SK-N-SH (cell line): ENCODE data around the gene TBL1X. TPM values are rescaled to one million over a fixed set of nuclear protein-coding genes. Genes with fewer than 3 reads are reported as not detected.

ENCODE experiments used
- CTCF ChIA-PET: fragments of 300-600, 350-600 bp; formaldehyde crosslinking; extraction: SDS; loops from one replicate; lab custom pipeline; 2021; lab: Yijun Ruan, JAX
- POLR2A ChIA-PET: fragments of 350-600 bp; sonication (Branson Sonifier 250); formaldehyde crosslinking; extraction: SDS; loops from one replicate; lab custom pipeline; 2020; ENCODE audit warnings: antibody characterized with exemption, inconsistent platforms; lab: Yijun Ruan, JAX
- DNase-seq: peaks from one replicate; pipeline ENCODE4 v3.0.0; 2012
- H2AFZ ChIP-seq: fragments of 200-600 bp; sonication (generic); 2 replicates; pipeline ENCODE4 v1.8.1; 2016; ENCODE audit warnings: antibody characterized with exemption, mild to moderate bottlenecking, low read depth
- H3F3A ChIP-seq: fragments of 200-600 bp; sonication (generic); replicated peaks from 2 replicates; pipeline ENCODE3; 2016; ENCODE audit warnings: antibody characterized with exemption, mild to moderate bottlenecking; ENCODE audit not compliant: insufficient read depth
- H3K27ac ChIP-seq, 2 experiments: fragments of 200-500 bp in 1 of 2; fragments of 200-600 bp in 1 of 2; sonication (Bioruptor generic) in 1 of 2; sonication (generic), shearing (Covaris generic) in 1 of 2; 2 replicates each; pipeline versions ENCODE4 v1.5.1 to v1.6.1; 2014 to 2016; ENCODE audit warnings: low read depth in 2 of 2, inconsistent platforms in 1 of 2, low read length in 1 of 2, mild to moderate bottlenecking in 1 of 2, mixed read lengths in 1 of 2
- H3K27me3 ChIP-seq: fragments of 200-600 bp; sonication (generic), shearing (Covaris generic); 2 replicates; pipeline ENCODE4 v1.6.1; 2016; ENCODE audit warnings: mixed run types; ENCODE audit not compliant: insufficient read depth
- H3K36me3 ChIP-seq, 2 experiments: fragments of 200-500 bp in 1 of 2; fragments of 200-600 bp in 1 of 2; sonication (Bioruptor generic) in 1 of 2; sonication (generic) in 1 of 2; replicated peaks in 1 of 2; 2 replicates each; pipeline versions ENCODE3 to v1.5.1; 2014 to 2016; ENCODE audit warnings: low read length in 1 of 2, mild to moderate bottlenecking in 1 of 2; ENCODE audit not compliant: insufficient read depth in 2 of 2, control insufficient read depth in 1 of 2
- H3K4me1 ChIP-seq, 2 experiments: fragments of 200-500 bp in 1 of 2; fragments of 200-600 bp in 1 of 2; sonication (Bioruptor generic) in 1 of 2; sonication (generic), shearing (Covaris generic) in 1 of 2; 2 replicates each; pipeline versions ENCODE4 v1.5.1 to v1.6.1; 2014 to 2016; ENCODE audit warnings: low read depth in 1 of 2, low read length in 1 of 2, mixed run types in 1 of 2; ENCODE audit not compliant: insufficient read depth in 2 of 2, control insufficient read depth in 1 of 2
- H3K4me2 ChIP-seq: fragments of 200-600 bp; sonication (generic), shearing (Covaris generic); 2 replicates; pipeline ENCODE4 v1.6.1; 2017; ENCODE audit warnings: mixed run types
- H3K4me3 ChIP-seq, 2 experiments: fragments of 200-500 bp in 1 of 2; fragments of 200-600 bp in 1 of 2; sonication (Bioruptor generic) in 1 of 2; sonication (generic), shearing (Covaris generic) in 1 of 2; 2 replicates each; pipeline versions ENCODE4 v1.5.1 to v1.8.1; 2014 to 2016; ENCODE audit warnings: low read depth in 2 of 2, inconsistent platforms in 1 of 2, low read length in 1 of 2, mild to moderate bottlenecking in 1 of 2, mixed read lengths in 1 of 2, moderate library complexity in 1 of 2
- H3K79me2 ChIP-seq: fragments of 200-600 bp; sonication (generic); 2 replicates; pipeline ENCODE4 v1.8.1; 2017; ENCODE audit warnings: mild to moderate bottlenecking; ENCODE audit not compliant: insufficient read depth
- H3K9ac ChIP-seq: fragments of 200-600 bp; sonication (generic); 2 replicates; pipeline ENCODE4 v1.6.1; 2017; ENCODE audit warnings: mixed run types
- H3K9me2 ChIP-seq: fragments of 200-600 bp; sonication (generic); 2 replicates; pipeline ENCODE4 v1.6.1; 2017; ENCODE audit warnings: mixed run types
- H3K9me3 ChIP-seq: fragments of 200-600 bp; sonication (generic); 2 replicates; pipeline ENCODE4 v1.6.1; 2017; ENCODE audit warnings: mixed run types, mild to moderate bottlenecking, moderate library complexity
- H4K20me1 ChIP-seq: fragments of 200-600 bp; sonication (generic); 2 replicates; pipeline ENCODE4 v1.6.1; 2017; ENCODE audit warnings: mild to moderate bottlenecking, mixed run types; ENCODE audit not compliant: insufficient read depth
- CHD2 ChIP-seq: fragments of 150-350 bp; IDR thresholded peaks from 2 replicates; pipeline ENCODE4 v1.6.1; 2018; ENCODE audit warnings: low read length; ENCODE audit not compliant: partially characterized antibody
- CTCF ChIP-seq: fragments of 200-600 bp; sonication (generic); IDR thresholded peaks from 2 replicates; pipeline ENCODE4 v1.6.1; 2017; ENCODE audit warnings: antibody characterized with exemption, mild to moderate bottlenecking, moderate library complexity
- ELF1 ChIP-seq: IDR thresholded peaks from 2 replicates; pipeline ENCODE4 v1.4.0; 2012
- EZH2phosphoT487 ChIP-seq: fragments of 200-600 bp; sonication (generic); IDR thresholded peaks from 2 replicates; pipeline ENCODE4 v1.6.1; 2017; ENCODE audit warnings: low read depth, mixed run types, mild to moderate bottlenecking, antibody characterized with exemption, moderate library complexity, borderline replicate concordance
- FOXJ3 ChIP-seq: sonication (generic); formaldehyde crosslinking; IDR thresholded peaks from 2 replicates; pipeline ENCODE4 v1.5.1; 2020; ENCODE audit warnings: mild to moderate bottlenecking, missing genetic modification reagents
- GABPA ChIP-seq: IDR thresholded peaks from 2 replicates; pipeline ENCODE4 v1.4.0; 2012; ENCODE audit warnings: low read depth, mild to moderate bottlenecking
- JUND ChIP-seq: IDR thresholded peaks from 2 replicates; pipeline ENCODE4 v1.4.0; 2012
- MEF2A ChIP-seq: IDR thresholded peaks from 2 replicates; pipeline ENCODE4 v1.4.0; 2012; ENCODE audit warnings: low read depth, borderline replicate concordance
- MXI1 ChIP-seq: IDR thresholded peaks from 2 replicates; pipeline ENCODE4 v1.6.1; 2012; ENCODE audit warnings: mild to moderate bottlenecking, low read depth, low read length, improper control_type of control experiment
- NFIC ChIP-seq: IDR thresholded peaks from 2 replicates; pipeline ENCODE4 v1.4.0; 2012; ENCODE audit warnings: borderline replicate concordance
- NRF1 ChIP-seq: IDR thresholded peaks from 2 replicates; pipeline ENCODE4 v1.6.1; 2012; ENCODE audit warnings: low read depth, mild to moderate bottlenecking, low read length
- POLR2AphosphoS5 ChIP-seq: IDR thresholded peaks from 2 replicates; pipeline ENCODE4 v1.6.1; 2012; ENCODE audit warnings: low read depth, low read length
- RFX5 ChIP-seq: IDR thresholded peaks from 2 replicates; pipeline ENCODE4 v1.6.1; 2012; ENCODE audit warnings: mild to moderate bottlenecking, improper control_type of control experiment, low read length
- SMC3 ChIP-seq: IDR thresholded peaks from 2 replicates; pipeline ENCODE4 v1.6.1; 2012; ENCODE audit warnings: low read depth, low read length, improper control_type of control experiment
- USF2 ChIP-seq: fragments of 150-350 bp; IDR thresholded peaks from 2 replicates; pipeline ENCODE4 v1.6.1; 2017; ENCODE audit warnings: antibody characterized with exemption, low read length, low read depth, borderline replicate concordance
- YY1 ChIP-seq: IDR thresholded peaks from 2 replicates; pipeline ENCODE4 v1.4.0; 2012; ENCODE audit warnings: low read depth, mild to moderate bottlenecking
- WGBS: methylation state at CpG from one replicate; pipeline ENCODE4 v1.1.6; 2017; ENCODE audit warnings: low lambda C conversion rate; 5-methylcytosine and 5-hydroxymethylcytosine counted together
- polyA plus RNA-seq, 3 experiments: library from polyadenylated mRNA; depleted of rRNA; stranded (reverse); fragments of >200 nt; gene quantifications; 2 replicates each; pipeline ENCODE4 v1.2.3, GENCODE V29; 2012

The TBL1X gene
- polyA plus RNA-seq, 1 of the 3 experiments (the other 2 are of a cell fraction): 10.6 TPM

- no peaks in the 10 kb centered on the region for H3K9me2 ChIP-seq
- no peak overlapping the region for H3K4me2 ChIP-seq
- H3K4me1 ChIP-seq: no peaks in the 10 kb centered on the region; a peak in 2 of 4 replicates
- H3K9ac ChIP-seq: no peak overlapping the region
- H3K9me3 ChIP-seq: no peaks in the 10 kb centered on the region
- no peaks in the 10 kb centered on the region; the same call in 1 of the 2 replicates for H3K27me3 ChIP-seq
- no peaks in the 10 kb centered on the region for H3K36me3 ChIP-seq
- no peak for TF ChIP-seq YY1
- no peak for TF ChIP-seq EZH2phosphoT487
- no peak for TF ChIP-seq MXI1
- TF ChIP-seq CTCF: no peak
- TF ChIP-seq GABPA: no peak
- no peak for TF ChIP-seq SMC3
- no peak for TF ChIP-seq NRF1
- no peak for TF ChIP-seq POLR2AphosphoS5
- TF ChIP-seq NFIC: no peak
- H4K20me1 ChIP-seq: no peaks in the 10 kb centered on the region
- H3F3A ChIP-seq: no peaks in the 10 kb centered on the region
- H3K4me3 ChIP-seq: no peak overlapping the region
- no peak overlapping the region for H2AFZ ChIP-seq
- no peak for DNase-seq
- CTCF ChIA-PET: no interaction called here
- POLR2A ChIA-PET: no interaction called here
- H3K27ac ChIP-seq: no peak overlapping the region
- H3K79me2 ChIP-seq: no peaks in the 10 kb centered on the region
Measured at GRCh38 chrX:9638871-9639270, 174.0 kb downstream of the TBL1X start.

GRCh38 chrX:9642270-9642995 is 177.6 kb downstream of the TBL1X start:
- Histone ChIP-seq H3K36me3 (no peaks in the 10 kb centered on the region), H3K4me3 (no peak overlapping the region), H3K27me3 (no peaks in the 10 kb centered on the region; the same call in 1 of the 2 replicates), H4K20me1 (no peaks in the 10 kb centered on the region), H3K4me2 (no peak overlapping the region), H2AFZ (no peak overlapping the region), H3K27ac (no peak overlapping the region), H3F3A (no peaks in the 10 kb centered on the region), H3K9ac (no peak overlapping the region), H3K9me2 (no peaks in the 10 kb centered on the region), H3K4me1 (no peaks in the 10 kb centered on the region; a peak in 2 of 4 replicates), H3K79me2 (no peaks in the 10 kb centered on the region), H3K9me3 (no peaks in the 10 kb centered on the region)
- no peak for DNase-seq
- CTCF ChIA-PET: no interaction called here
- WGBS: 47% methylated on average over 13 of the region's 14 CpGs
- POLR2A ChIA-PET: no interaction called here
- TF ChIP-seq FOXJ3 (no peak), ELF1 (no peak), RFX5 (no peak), MEF2A (no peak), SMC3 (no peak), JUND (no peak), CHD2 (no peak), USF2 (no peak), MXI1 (no peak)
